GM19397 (cell line): ENCODE data around the gene CLTCL1.
"Not testable (repeated sequence)": the region's sequence is repeated elsewhere in the genome, so short reads cannot be mapped to it uniquely, and the experiment has no call there.

ENCODE experiments used
- ATAC-seq: cut with Tn5 transposase; IDR thresholded peaks from one replicate; pipeline ENCODE4 v1.9.1; 2021; ENCODE audit warnings: mild to moderate bottlenecking, moderate library complexity; ENCODE audit not compliant: unreplicated experiment

CLTCL1 gene

GRCh38 chr22:19256362-19256761 is 35.2 kb downstream of the CLTCL1 start:
- not testable (repeated sequence) for ATAC-seq

- ATAC-seq: no peak
These were observed 38.4 kb downstream of the CLTCL1 start for GRCh38 chr22:19253143-19253542.

- ATAC-seq: no peak
These were observed 46.7 kb downstream of the CLTCL1 start for GRCh38 chr22:19244600-19245352.

GRCh38 chr22:19242699-19243098 is 48.8 kb downstream of the CLTCL1 start:
- no peak for ATAC-seq

- no peak for ATAC-seq
These were observed 50.0 kb downstream of the CLTCL1 start for GRCh38 chr22:19241593-19241906.

GRCh38 chr22:19240813-19241592 is 50.5 kb downstream of the CLTCL1 start:
- ATAC-seq: no peak

- ATAC-seq: no peak
These were observed 52.1 kb downstream of the CLTCL1 start for GRCh38 chr22:19239464-19239863.

- ATAC-seq: no peak
These were observed 52.6 kb downstream of the CLTCL1 start for GRCh38 chr22:19238900-19239299.

GRCh38 chr22:19235874-19236273 is 55.6 kb downstream of the CLTCL1 start:
- no peak for ATAC-seq

- ATAC-seq: no peak
These were observed 57.2 kb downstream of the CLTCL1 start for GRCh38 chr22:19234126-19234896.

GRCh38 chr22:19233189-19233661 is 58.3 kb downstream of the CLTCL1 start:
- ATAC-seq: no peak

- no peak for ATAC-seq
These were observed 58.9 kb downstream of the CLTCL1 start for GRCh38 chr22:19232623-19233022.

- no peak for ATAC-seq
These were observed 59.5 kb downstream of the CLTCL1 start for GRCh38 chr22:19231986-19232385.

GRCh38 chr22:19229600-19229999 is 61.9 kb downstream of the CLTCL1 start:
- ATAC-seq: no peak

GRCh38 chr22:19228179-19228578 is 63.3 kb downstream of the CLTCL1 start:
- no peak for ATAC-seq

- ATAC-seq: no peak
These were observed 65.1 kb downstream of the CLTCL1 start for GRCh38 chr22:19226428-19226827.

GRCh38 chr22:19225560-19225959 is 66.0 kb downstream of the CLTCL1 start:
- ATAC-seq: no peak

- ATAC-seq: no peak
These were observed 66.5 kb downstream of the CLTCL1 start for GRCh38 chr22:19224985-19225384.

GRCh38 chr22:19224557-19224956 is 67.0 kb downstream of the CLTCL1 start:
- no peak for ATAC-seq

GRCh38 chr22:19223617-19224016 is 67.9 kb downstream of the CLTCL1 start:
- ATAC-seq: no peak

GRCh38 chr22:19223110-19223509 is 68.4 kb downstream of the CLTCL1 start:
- no peak for ATAC-seq
